Spleen (tissue), 7 donors: ENCODE measurements around the gene SGO2.

ENCODE experiments used
- POLR2A ChIP-seq, 3 donors: fragments of 450-650 bp; IDR thresholded peaks; one replicate each; pipeline ENCODE4 v1.5.1; 2017; ENCODE audit warnings: antibody characterized with exemption in 3 of 3, mild to moderate bottlenecking in 1 of 3
- POLR2AphosphoS5 ChIP-seq, 3 donors: sonication (generic); formaldehyde crosslinking; IDR thresholded peaks; one replicate each; pipeline ENCODE4 v1.5.1; 2017; ENCODE audit warnings: antibody characterized with exemption in 3 of 3
- TF ChIP-seq, protein P1 (sequence below), 11 experiments: fragments of 200-600 bp in 7 of 11; fragments of 450-650 bp in 4 of 11; sonication (generic) in 4 of 11; IDR thresholded peaks in 8 of 11; conservative IDR thresholded peaks in 3 of 11; 1 replicate in 7 of 11; 2 replicates in 4 of 11; pipeline versions ENCODE4 v1.4.0 to v1.8.0; 2016 to 2021; ENCODE audit warnings: antibody characterized with exemption in 11 of 11, inconsistent platforms in 4 of 11, mild to moderate bottlenecking in 1 of 11
- donor health status: DM: no; HTN: no; CAD: no; lungs with moderate emphysema.
- donor health status: DM: no; HTN: no; CAD: no.
- donor health status: DM: no; HTN: no; CAD: no.

DNA sequence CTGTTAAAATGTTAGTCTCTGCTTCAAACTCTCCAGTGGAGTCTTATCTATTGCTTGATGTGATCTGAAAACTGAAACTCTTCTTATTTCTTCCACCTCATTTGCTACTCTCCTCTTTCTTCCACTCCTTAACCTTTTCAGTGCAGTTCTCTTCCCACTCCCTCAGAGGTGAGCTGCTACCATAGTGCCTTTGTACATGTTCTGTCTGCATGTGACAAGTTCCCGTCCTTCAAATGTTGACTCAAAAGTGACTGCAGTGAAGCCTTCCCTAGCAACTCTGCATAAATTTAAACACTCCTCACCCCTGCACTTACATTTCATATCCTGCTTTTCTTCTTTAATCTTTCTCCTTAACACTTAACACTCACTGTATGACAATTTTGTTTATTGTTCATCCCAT, 12.1 kb downstream of the SGO2 start:
- TF ChIP-seq, protein P1, sequence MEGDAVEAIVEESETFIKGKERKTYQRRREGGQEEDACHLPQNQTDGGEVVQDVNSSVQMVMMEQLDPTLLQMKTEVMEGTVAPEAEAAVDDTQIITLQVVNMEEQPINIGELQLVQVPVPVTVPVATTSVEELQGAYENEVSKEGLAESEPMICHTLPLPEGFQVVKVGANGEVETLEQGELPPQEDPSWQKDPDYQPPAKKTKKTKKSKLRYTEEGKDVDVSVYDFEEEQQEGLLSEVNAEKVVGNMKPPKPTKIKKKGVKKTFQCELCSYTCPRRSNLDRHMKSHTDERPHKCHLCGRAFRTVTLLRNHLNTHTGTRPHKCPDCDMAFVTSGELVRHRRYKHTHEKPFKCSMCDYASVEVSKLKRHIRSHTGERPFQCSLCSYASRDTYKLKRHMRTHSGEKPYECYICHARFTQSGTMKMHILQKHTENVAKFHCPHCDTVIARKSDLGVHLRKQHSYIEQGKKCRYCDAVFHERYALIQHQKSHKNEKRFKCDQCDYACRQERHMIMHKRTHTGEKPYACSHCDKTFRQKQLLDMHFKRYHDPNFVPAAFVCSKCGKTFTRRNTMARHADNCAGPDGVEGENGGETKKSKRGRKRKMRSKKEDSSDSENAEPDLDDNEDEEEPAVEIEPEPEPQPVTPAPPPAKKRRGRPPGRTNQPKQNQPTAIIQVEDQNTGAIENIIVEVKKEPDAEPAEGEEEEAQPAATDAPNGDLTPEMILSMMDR (IDR thresholded peaks at IDR 0.05 in 8 of 11, conservative IDR thresholded peaks at IDR 0.05 in 3 of 11), result no peak
- TF ChIP-seq POLR2A (IDR thresholded peaks at IDR 0.05), result no peak
- no peak for TF ChIP-seq POLR2AphosphoS5 (IDR thresholded peaks at IDR 0.05)
